Fibroblast of lung (primary cell): Measurements from ENCODE around the gene RHOT2.

Source experiments
- CTCF ChIP-seq, 2 donors: IDR thresholded peaks in 1 of 2; conservative IDR thresholded peaks in 1 of 2; 1 replicate in 1 of 2; 2 replicates in 1 of 2; pipeline ENCODE4 v1.5.1; 2011 to 2012; ENCODE audit warnings: low read length in 2 of 2, control low read depth in 1 of 2, inconsistent platforms in 1 of 2, low read depth in 1 of 2, mild to moderate bottlenecking in 1 of 2
- EZH2 ChIP-seq: IDR thresholded peaks from 2 replicates; pipeline ENCODE4 v1.5.1; 2012; ENCODE audit warnings: low read length, control low read depth, mild to moderate bottlenecking; ENCODE audit errors: missing control alignments

- TF ChIP-seq CTCF (conservative IDR thresholded peaks at IDR 0.05 in 1 of 2, IDR thresholded peaks at IDR 0.05 in 1 of 2; ENCODE audit: low read depth in 1 of 2, low read length in 2 of 2) (no peak), EZH2 (no peak)
These were observed 39.4 kb upstream of the RHOT2 start for GRCh38 chr16:628321-629061.
